HCT116 (cell line): ENCODE measurements around the gene RPTOR. TPM values are rescaled to one million over a fixed set of nuclear protein-coding genes. Genes with fewer than 3 reads are reported as not detected.

Experiments
- ATAC-seq: fragments of 200-7000 bp; cut with Tn5 transposase; 2 replicates; pipeline ENCODE4 v1.9.1; 2020; ENCODE audit warnings: mild to moderate bottlenecking, moderate library complexity
- BruUV-seq: library from RNA; stranded (reverse); fragments of 400-500 nt; replicated peaks from 2 replicates; lab custom pipeline; 2021; lab: Mats Ljungman, UMichigan
- CTCF ChIA-PET: fragments of 300-600 bp; sonication (Branson Sonifier 250); formaldehyde crosslinking; loops from one replicate; lab custom pipeline; 2021; ENCODE audit warnings: antibody characterized with exemption; lab: Charles Lee
- POLR2A ChIA-PET: fragments of 300-600, 350-600 bp; sonication (Branson Sonifier 250); formaldehyde crosslinking; loops from one replicate; lab custom pipeline; 2021; ENCODE audit warnings: antibody characterized with exemption; lab: Charles Lee
- RAD21 ChIA-PET, 2 experiments: fragments of 300-600 bp; sonication (Branson Sonifier 250); formaldehyde crosslinking; loops; one replicate each; lab custom pipeline; 2023; ENCODE audit warnings: low total read pairs in 2 of 2; ENCODE audit not compliant: uncharacterized antibody in 2 of 2, unreplicated experiment in 2 of 2, low non-redundant PET in 1 of 2; lab: Charles Lee
- DNase-seq: peaks from one replicate; pipeline ENCODE4 v3.0.0-alpha.2; 2010; ENCODE audit warnings: low read depth, low spot score
- H2AFZ ChIP-seq: fragments of 200-600 bp; shearing (Covaris generic), sonication (generic); 2 replicates; pipeline ENCODE4 v1.6.1; 2017; ENCODE audit warnings: low read depth, mixed run types, mixed read lengths, antibody characterized with exemption, low read length; ENCODE audit not compliant: poor library complexity, severe bottlenecking
- H3K27ac ChIP-seq: 2 replicates; pipeline ENCODE4 v1.5.1; 2012; ENCODE audit warnings: low read depth, low read length
- H3K27me3 ChIP-seq: fragments of 200-600 bp; sonication (generic); 2 replicates; pipeline ENCODE4 v1.6.1; 2016; ENCODE audit warnings: mixed run types, low read length, mixed read lengths; ENCODE audit not compliant: insufficient read depth
- H3K36me3 ChIP-seq, 2 experiments: fragments of 200-500 bp in 1 of 2; fragments of 200-600 bp in 1 of 2; sonication (Bioruptor generic) in 1 of 2; sonication (generic) in 1 of 2; 2 replicates each; pipeline versions ENCODE4 v1.5.1 to v1.6.1; 2014 to 2016; ENCODE audit warnings: low read length in 2 of 2, inconsistent platforms in 1 of 2, mixed read lengths in 1 of 2, mixed run types in 1 of 2; ENCODE audit not compliant: insufficient read depth in 2 of 2, control insufficient read depth in 1 of 2
- H3K4me1 ChIP-seq, 2 experiments: fragments of 200-600 bp in 1 of 2; sonication (generic) in 1 of 2; 2 replicates each; pipeline versions ENCODE4 v1.5.1 to v1.6.1; 2012 to 2017; ENCODE audit warnings: low read length in 2 of 2, inconsistent platforms in 1 of 2, mild to moderate bottlenecking in 1 of 2, mixed read lengths in 1 of 2, mixed run types in 1 of 2, moderate library complexity in 1 of 2; ENCODE audit not compliant: insufficient read depth in 2 of 2, control insufficient read depth in 1 of 2
- H3K4me2 ChIP-seq: fragments of 200-600 bp; sonication (generic); 2 replicates; pipeline ENCODE4 v1.6.1; 2017; ENCODE audit warnings: mixed run types, low read length, mixed read lengths
- H3K4me3 ChIP-seq, 2 experiments: fragments of 200-600 bp in 1 of 2; sonication (generic) in 1 of 2; replicated peaks in 1 of 2; 2 replicates each; pipeline ENCODE4 v1.5.1; 2011 to 2016; ENCODE audit warnings: low read length in 2 of 2, control low read depth in 1 of 2, low read depth in 1 of 2, mild to moderate bottlenecking in 1 of 2, mixed read lengths in 1 of 2, mixed run types in 1 of 2
- H3K79me2 ChIP-seq: fragments of 200-600 bp; sonication (generic); 2 replicates; pipeline ENCODE4 v1.6.1; 2017; ENCODE audit warnings: mild to moderate bottlenecking, mixed run types, low read length, moderate library complexity, mixed read lengths; ENCODE audit not compliant: insufficient read depth
- H3K9ac ChIP-seq: fragments of 200-600 bp; sonication (generic); 2 replicates; pipeline ENCODE4 v1.6.1; 2016; ENCODE audit warnings: low read length, mixed read lengths
- H3K9me2 ChIP-seq: fragments of 200-600 bp; sonication (generic), shearing (Covaris generic); 2 replicates; pipeline ENCODE4 v1.6.1; 2017; ENCODE audit warnings: mixed run types, mild to moderate bottlenecking, moderate library complexity; ENCODE audit not compliant: insufficient read depth
- H3K9me3 ChIP-seq, 2 experiments: fragments of 200-500 bp in 1 of 2; fragments of 200-600 bp in 1 of 2; sonication (Bioruptor generic) in 1 of 2; sonication (generic) in 1 of 2; 2 replicates each; pipeline ENCODE4 v1.6.1; 2014 to 2017; ENCODE audit warnings: low read length in 2 of 2, mixed read lengths in 2 of 2, inconsistent platforms in 1 of 2, low read depth in 1 of 2, mild to moderate bottlenecking in 1 of 2, mixed run types in 1 of 2, moderate library complexity in 1 of 2; ENCODE audit not compliant: control insufficient read depth in 1 of 2, insufficient read depth in 1 of 2
- H4K20me1 ChIP-seq: fragments of 200-600 bp; sonication (generic), shearing (Covaris generic); 2 replicates; pipeline ENCODE4 v1.6.1; 2017; ENCODE audit warnings: mixed run types, mild to moderate bottlenecking, moderate library complexity; ENCODE audit not compliant: insufficient read depth
- CBX3 ChIP-seq: IDR thresholded peaks from 2 replicates; pipeline ENCODE4 v1.6.1; 2012; ENCODE audit warnings: low read depth
- CEBPB ChIP-seq: IDR thresholded peaks from 2 replicates; pipeline ENCODE4 v1.6.1; 2012; ENCODE audit warnings: low read depth
- EGR1 ChIP-seq: IDR thresholded peaks from 2 replicates; pipeline ENCODE4 v1.6.1; 2012; ENCODE audit warnings: low read depth
- ELF1 ChIP-seq: IDR thresholded peaks from 2 replicates; pipeline ENCODE4 v1.6.1; 2012; ENCODE audit warnings: low read depth, borderline replicate concordance
- EZH2 ChIP-seq: fragments of 200-600 bp; sonication (generic); IDR thresholded peaks from 2 replicates; pipeline ENCODE4 v1.6.1; 2017; ENCODE audit warnings: antibody characterized with exemption, mixed run types
- EZH2phosphoT487 ChIP-seq: fragments of 200-600 bp; IDR thresholded peaks from 2 replicates; pipeline ENCODE4 v1.6.1; 2018; ENCODE audit warnings: antibody characterized with exemption, borderline replicate concordance
- FOSL1 ChIP-seq: IDR thresholded peaks from 2 replicates; pipeline ENCODE4 v1.6.1; 2012; ENCODE audit warnings: low read depth
- JUND ChIP-seq: IDR thresholded peaks from 2 replicates; pipeline ENCODE4 v1.6.1; 2012
- POLR2A ChIP-seq: IDR thresholded peaks from 2 replicates; pipeline ENCODE4 v1.7.0; 2011; ENCODE audit warnings: borderline replicate concordance; ENCODE audit not compliant: insufficient read depth, insufficient read length; ENCODE audit errors: extremely low read depth
- RAD21 ChIP-seq: IDR thresholded peaks from 2 replicates; pipeline ENCODE4 v1.6.1; 2012; ENCODE audit warnings: low read depth, mild to moderate bottlenecking
- SIN3A ChIP-seq: IDR thresholded peaks from 2 replicates; pipeline ENCODE4 v1.6.1; 2012; ENCODE audit warnings: low read depth
- SRF ChIP-seq: IDR thresholded peaks from 2 replicates; pipeline ENCODE4 v1.6.1; 2012; ENCODE audit warnings: low read depth
- ZFX ChIP-seq: fragments of 450-650 bp; IDR thresholded peaks from 2 replicates; pipeline ENCODE4 v1.6.1; 2017
- ZNF274 ChIP-seq: fragments of 200-500 bp; sonication (Bioruptor generic); IDR thresholded peaks from 2 replicates; pipeline ENCODE4 v1.6.1; 2014; ENCODE audit warnings: mild to moderate bottlenecking, low read depth, low read length, inconsistent platforms
- intact Hi-C: fragments of 100-400 bp; cut with micrococcal nuclease; formaldehyde crosslinking; loops from 2 replicates; pipeline ENCODE4 v1.10.0; 2022
- total RNA-seq: library from RNA; stranded (reverse); gene quantifications from one replicate; pipeline ENCODE4 v1.2.1, GENCODE V29; 2021; ENCODE audit not compliant: unreplicated experiment
- TF ChIP-seq, protein P1 (sequence below): IDR thresholded peaks from 2 replicates; pipeline ENCODE4 v1.6.1; 2011; ENCODE audit warnings: mild to moderate bottlenecking, low read length, moderate library complexity; ENCODE audit not compliant: insufficient replicate concordance; ENCODE audit errors: extremely low read depth
- TF ChIP-seq, protein P2 (sequence below): IDR thresholded peaks from 2 replicates; pipeline ENCODE4 v1.6.1; 2012
- TF ChIP-seq, protein P3 (sequence below): IDR thresholded peaks from 2 replicates; pipeline ENCODE4 v1.6.1; 2012; ENCODE audit warnings: low read depth

RPTOR gene
- total RNA-seq, 1 experiment from 2014 or later = 69.5 TPM

DNA sequence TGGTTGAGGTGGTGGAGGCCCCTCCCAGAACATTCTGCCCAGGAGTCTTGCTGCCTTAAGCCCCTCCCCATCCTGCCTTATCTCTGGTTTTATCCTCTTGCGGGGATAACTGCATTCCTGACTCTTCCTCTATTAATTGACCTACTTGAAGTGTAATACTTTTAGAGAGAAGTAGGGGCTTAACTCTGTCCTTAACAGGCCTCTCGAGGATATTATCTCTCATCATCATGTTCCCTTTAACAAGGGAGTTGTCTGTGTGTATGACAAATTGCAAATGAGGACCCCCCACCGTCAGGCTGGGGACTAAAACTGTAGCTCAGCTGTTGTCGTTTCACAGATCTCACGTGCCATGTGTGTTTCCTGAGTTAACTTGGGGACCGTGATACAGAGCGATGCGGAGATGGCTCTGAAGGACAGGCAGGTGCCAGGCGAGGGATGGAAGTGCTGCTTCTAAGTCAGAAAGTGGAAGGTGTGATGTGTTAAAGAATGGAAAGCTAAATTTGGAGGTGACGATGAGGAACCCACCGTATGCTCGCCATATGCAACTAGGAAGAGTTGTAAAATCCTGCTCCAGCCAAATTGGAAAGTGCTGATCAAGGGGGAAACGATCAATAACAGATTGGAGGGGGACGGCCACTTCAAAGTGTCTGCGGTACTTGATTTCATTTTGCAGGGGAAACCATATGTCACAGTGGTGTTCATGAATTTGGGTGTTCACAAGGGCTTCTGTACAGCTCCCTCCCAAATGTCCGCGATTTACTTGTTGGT lies 106.3 kb downstream of the RPTOR start:
- H3K27ac ChIP-seq = no peak overlapping the region
- no peak overlapping the region for H3K9ac ChIP-seq
- no peaks in the 10 kb centered on the region for H3K27me3 ChIP-seq
- no peaks in the 10 kb centered on the region for H3K9me3 ChIP-seq
- intact Hi-C loops = loop anchor here (1.0 kb wide), 1 partner anchor 224 kb away; no protein-coding TSS in a partner anchor
- no peak overlapping the region for H3K4me2 ChIP-seq
- H3K4me1 ChIP-seq = peaks cover 6 to 31% of the 10 kb centered on the region in 2 experiments; a peak in 3 of 4 replicates
- TF ChIP-seq, protein P1, sequence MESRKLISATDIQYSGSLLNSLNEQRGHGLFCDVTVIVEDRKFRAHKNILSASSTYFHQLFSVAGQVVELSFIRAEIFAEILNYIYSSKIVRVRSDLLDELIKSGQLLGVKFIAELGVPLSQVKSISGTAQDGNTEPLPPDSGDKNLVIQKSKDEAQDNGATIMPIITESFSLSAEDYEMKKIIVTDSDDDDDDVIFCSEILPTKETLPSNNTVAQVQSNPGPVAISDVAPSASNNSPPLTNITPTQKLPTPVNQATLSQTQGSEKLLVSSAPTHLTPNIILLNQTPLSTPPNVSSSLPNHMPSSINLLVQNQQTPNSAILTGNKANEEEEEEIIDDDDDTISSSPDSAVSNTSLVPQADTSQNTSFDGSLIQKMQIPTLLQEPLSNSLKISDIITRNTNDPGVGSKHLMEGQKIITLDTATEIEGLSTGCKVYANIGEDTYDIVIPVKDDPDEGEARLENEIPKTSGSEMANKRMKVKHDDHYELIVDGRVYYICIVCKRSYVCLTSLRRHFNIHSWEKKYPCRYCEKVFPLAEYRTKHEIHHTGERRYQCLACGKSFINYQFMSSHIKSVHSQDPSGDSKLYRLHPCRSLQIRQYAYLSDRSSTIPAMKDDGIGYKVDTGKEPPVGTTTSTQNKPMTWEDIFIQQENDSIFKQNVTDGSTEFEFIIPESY = no peak
- no peak for TF ChIP-seq CBX3
- no peak for TF ChIP-seq FOSL1
- TF ChIP-seq RAD21 = no peak
- TF ChIP-seq ZFX = no peak
- TF ChIP-seq SRF = no peak
- TF ChIP-seq EGR1 = no peak
- TF ChIP-seq ZNF274 = no peak
- TF ChIP-seq, protein P2, sequence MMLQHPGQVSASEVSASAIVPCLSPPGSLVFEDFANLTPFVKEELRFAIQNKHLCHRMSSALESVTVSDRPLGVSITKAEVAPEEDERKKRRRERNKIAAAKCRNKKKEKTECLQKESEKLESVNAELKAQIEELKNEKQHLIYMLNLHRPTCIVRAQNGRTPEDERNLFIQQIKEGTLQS = no peak
- no peak for TF ChIP-seq ELF1
- TF ChIP-seq, protein P3, sequence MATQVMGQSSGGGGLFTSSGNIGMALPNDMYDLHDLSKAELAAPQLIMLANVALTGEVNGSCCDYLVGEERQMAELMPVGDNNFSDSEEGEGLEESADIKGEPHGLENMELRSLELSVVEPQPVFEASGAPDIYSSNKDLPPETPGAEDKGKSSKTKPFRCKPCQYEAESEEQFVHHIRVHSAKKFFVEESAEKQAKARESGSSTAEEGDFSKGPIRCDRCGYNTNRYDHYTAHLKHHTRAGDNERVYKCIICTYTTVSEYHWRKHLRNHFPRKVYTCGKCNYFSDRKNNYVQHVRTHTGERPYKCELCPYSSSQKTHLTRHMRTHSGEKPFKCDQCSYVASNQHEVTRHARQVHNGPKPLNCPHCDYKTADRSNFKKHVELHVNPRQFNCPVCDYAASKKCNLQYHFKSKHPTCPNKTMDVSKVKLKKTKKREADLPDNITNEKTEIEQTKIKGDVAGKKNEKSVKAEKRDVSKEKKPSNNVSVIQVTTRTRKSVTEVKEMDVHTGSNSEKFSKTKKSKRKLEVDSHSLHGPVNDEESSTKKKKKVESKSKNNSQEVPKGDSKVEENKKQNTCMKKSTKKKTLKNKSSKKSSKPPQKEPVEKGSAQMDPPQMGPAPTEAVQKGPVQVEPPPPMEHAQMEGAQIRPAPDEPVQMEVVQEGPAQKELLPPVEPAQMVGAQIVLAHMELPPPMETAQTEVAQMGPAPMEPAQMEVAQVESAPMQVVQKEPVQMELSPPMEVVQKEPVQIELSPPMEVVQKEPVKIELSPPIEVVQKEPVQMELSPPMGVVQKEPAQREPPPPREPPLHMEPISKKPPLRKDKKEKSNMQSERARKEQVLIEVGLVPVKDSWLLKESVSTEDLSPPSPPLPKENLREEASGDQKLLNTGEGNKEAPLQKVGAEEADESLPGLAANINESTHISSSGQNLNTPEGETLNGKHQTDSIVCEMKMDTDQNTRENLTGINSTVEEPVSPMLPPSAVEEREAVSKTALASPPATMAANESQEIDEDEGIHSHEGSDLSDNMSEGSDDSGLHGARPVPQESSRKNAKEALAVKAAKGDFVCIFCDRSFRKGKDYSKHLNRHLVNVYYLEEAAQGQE = no peak
- TF ChIP-seq EZH2phosphoT487 = no peak
- TF ChIP-seq JUND = no peak
- TF ChIP-seq EZH2 = no peak
- no peak for TF ChIP-seq POLR2A
- TF ChIP-seq CEBPB = no peak
- TF ChIP-seq SIN3A = no peak
- H3K4me3 ChIP-seq = no peak overlapping the region
- DNase-seq = no peak
- ChIA-PET CTCF (interaction anchor here (1.2 to 2.2 kb wide), 8 partner anchors 10 to 248 kb away, joined by 3 to 14 read pairs (median 6); no protein-coding TSS in a partner anchor), RAD21 (interaction anchor here in 1 of 2 experiments (1.4 kb wide), 1 partner anchor 224 kb away, joined by 4 read pairs; no protein-coding TSS in a partner anchor), POLR2A (no interaction called here)
- no peak overlapping the region for H2AFZ ChIP-seq
- peaks cover 6% of the 10 kb centered on the region; the same call in 1 of the 2 replicates for H4K20me1 ChIP-seq
- H3K79me2 ChIP-seq = peaks cover 92% of the 10 kb centered on the region
- H3K9me2 ChIP-seq = no peaks in the 10 kb centered on the region
- ATAC-seq = no peak
- no TSS peak for BruUV-seq
- no peaks in the 10 kb centered on the region for H3K36me3 ChIP-seq
